DMS114 treated with DMSO at 0.1 percent for 48 hours (cell line): ENCODE data around the gene HRC.
"Not testable (repeated sequence)": the region's sequence is repeated elsewhere in the genome, so short reads cannot be mapped to it uniquely, and the experiment has no call there.

Experiments used
- DNase-seq: peaks from one replicate; lab custom pipeline; 2025; ENCODE audit not compliant: unreplicated experiment; lab: John Stamatoyannopoulos, UW

HRC gene

DNA sequence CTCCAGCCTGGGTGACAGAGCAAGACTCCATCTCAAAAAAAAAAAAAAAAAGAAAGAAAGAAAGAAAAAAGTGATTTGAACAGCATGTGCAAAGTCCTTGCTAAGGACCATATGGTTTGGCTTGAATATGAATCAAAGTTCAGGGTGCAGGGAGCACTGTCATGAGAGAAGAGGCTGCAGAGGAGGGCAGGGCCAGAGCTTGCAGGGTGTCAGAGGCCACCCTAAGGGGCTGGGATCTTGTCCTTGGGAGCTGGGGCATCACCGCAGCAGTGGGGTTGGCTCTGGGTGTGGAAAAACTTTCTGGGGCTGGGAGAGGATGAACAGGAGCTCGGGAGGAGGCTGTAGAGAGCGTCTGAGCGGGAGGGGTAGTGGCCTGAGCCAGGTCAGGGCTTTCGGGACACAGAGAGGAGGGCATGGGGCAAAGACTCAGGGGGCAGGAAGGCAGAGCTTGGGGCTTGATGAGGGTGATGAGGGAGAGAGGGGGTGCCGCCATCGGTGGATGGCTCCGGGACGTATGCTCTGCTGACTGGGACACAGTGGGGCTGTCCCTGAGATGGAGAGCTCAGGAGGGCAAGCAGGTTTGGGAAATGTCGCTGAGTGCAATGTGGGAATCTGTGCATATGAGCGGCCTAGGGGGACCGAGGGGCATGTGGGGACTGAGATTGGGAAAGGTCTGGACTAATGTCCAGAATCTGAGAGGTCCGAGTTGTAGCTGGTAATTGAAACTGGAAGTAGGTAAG lies 5.4 kb upstream of the HRC start:
- DNase-seq = no peak

DNA sequence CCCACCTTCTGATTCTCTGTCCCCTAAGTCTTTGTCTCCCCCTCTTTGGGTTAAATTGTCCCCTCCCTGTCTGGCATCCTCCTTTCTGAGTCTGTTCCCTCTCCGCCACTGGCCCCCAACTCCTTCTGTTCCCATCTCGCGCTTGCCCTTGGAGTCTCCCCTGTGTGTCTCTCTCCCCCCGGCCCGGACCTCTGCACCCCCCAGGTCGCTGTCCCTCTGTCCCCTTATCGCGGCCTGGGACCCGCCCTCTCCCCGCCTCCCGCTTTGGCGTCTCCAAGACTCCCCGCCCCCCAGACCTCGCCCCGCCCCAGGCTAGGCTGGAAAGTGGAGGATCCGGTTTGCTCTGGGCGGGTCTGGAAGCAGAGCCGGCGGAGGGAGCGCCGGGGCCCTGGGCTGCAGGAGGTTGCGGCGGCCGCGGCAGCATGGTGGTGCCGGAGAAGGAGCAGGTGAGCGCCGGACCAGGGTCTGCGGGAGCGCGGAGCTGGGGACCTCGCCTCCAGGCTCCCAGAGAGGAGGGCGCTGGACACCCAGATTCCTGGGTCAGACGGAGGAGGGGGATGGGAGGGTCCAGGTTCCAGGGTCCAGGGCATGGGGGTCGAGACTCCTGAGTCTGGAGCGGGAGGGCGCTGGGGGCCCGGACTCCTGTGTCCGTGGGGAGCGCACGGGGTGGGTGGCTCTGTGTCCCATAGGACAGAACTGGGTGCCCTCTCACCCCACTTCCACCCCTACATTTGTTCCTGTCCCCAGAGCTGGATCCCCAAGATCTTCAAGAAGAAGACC lies 2.4 kb upstream of the HRC start, which contains the start of gene TRPM4:
TRPM4 (plus strand) TSS at position 348 of the 780 bp plus-strand sequence; CDS start at position 423, 75 bp downstream.
- DNase-seq = peak; percentile 40

DNA sequence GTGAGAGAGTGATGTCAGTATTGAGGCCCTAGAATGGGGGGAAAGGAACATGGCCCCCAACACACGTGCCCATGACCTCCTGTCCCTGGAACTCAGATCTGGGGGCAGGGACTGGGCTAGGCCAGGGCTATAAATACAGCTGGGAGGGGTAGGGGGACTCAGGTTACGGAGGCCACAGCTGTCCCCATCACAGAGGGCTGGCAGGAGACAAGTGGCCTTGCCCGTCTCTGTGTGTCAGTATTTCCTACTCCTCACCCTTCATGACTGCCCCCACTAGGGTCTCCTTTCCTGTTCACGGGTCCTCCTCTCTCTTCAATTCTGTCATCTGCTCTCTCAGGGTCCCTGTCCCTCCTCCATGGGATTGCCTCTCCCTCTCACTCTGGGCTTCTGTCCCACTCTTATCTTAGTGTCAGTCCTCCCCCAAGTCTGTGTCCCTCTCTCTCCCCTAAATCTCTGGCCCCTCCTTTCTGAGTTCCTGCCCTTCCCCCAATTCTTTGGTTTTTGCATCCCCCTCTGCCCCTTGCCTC lies 687 bp upstream of the HRC start:
- DNase-seq = no peak

DNA sequence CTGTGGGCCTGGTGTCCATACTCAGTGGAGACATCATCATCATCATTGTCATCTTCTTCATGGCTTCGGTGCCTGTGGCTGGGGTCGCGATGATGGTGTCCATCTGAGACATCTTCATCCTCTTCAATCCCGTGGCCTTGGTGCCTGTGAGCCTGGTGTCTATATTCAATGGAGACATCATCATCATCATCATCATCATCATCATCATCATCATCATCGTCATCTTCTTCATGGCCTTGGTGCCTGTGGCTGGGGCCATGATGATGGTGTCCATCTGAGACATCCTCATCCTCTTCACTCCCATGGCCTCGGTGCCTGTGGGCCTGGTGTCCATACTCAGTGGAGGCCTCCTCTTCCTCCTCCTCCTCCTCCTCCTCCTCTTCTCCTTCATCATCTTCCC lies 917 bp downstream of the HRC start:
- no peak for DNase-seq

DNA sequence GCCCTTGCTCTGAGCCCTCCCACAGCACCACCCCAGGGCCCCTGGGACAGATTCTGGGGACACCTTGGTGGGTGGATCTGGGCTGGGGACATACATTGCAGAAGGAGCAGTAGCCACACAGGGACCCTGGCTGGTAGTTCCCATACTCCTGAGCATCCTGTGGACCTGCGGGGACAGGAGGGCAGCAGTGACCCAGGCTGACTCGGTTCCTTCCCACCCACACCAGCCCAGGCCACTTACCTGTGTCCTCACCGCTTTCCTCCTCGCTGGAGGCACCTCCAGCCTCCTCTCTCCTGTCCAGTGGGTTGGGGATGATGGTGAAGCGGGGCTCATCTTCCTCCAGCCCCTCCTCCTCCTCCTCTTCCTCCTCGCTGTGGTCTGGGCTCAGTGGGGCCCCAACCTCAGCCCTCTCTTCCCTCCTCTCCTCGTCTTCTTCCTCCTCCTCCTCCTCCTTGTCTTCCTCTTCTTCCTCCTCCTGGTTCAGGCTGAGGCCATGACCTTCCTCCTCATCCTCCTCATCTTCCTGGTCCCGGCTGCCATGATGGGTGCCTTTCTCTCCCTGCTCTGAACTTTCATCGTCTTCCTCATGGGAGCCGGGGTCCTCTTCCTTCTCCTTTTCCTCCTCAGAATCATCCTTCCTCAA lies 1.9 kb downstream of the HRC start:
- no peak for DNase-seq

DNA sequence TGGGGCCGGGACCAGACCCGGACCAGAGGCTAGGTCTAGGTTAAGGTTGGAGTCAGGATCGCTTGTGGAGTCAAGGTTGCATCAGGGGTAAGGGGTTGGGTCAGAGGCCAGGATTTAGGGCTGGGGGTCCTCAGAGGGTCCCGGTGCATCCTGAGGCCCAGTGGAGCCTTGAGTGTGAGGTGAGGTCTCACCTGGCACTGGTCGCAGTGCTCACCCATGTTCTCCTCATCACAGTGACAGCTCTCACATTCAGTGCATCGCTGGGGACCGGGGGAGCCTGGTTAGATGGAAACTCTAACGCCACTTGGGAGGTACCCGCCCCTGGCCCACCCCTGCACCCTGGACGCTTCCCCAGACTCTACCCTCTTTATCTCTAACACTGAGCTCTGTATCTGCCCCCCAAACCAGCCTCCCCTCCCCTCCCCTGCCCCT lies 3.1 kb downstream of the HRC start:
- DNase-seq = no peak

DNA sequence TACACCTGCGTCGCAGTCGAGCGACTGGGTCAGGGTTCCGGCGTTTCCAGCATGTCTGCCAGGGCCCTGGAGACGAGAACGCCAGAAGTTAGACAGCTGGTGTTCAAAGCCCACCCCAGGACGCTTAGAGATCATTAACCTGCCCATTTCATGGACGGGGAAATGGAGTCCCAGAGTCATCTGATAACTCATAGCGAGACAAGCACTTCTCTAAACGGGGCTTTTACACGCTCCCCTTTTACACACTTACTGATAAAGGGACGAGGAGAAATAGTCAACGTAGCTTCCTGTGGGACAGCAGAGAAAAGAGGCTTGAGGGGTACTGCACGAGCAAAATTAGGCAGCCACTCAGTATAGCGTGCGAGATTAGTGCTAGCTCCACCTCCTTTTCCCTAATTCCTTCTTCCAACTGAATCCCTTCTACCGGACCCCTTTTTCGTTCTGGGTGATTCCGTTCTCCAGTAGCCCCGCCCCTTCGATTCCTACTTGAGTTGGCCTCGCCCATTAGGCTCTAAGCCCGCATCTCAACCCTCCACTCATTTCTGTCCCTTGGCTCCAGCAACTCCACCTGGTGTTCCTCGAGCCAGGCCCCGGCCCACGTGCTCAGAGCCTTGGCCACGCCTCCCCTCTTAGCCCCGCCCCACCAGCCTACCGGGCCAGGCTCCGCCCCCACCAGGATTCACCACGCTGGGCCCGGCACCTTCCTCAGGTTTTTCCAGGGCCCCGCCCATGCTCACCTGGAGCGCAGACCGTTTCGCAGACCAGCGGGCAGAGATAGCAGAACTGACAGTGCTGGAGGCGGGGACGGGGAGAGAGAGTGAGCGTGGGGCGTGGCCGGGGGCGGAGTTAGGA lies 3.7 kb downstream of the HRC start:
- peak; percentile 19 for DNase-seq

DNA sequence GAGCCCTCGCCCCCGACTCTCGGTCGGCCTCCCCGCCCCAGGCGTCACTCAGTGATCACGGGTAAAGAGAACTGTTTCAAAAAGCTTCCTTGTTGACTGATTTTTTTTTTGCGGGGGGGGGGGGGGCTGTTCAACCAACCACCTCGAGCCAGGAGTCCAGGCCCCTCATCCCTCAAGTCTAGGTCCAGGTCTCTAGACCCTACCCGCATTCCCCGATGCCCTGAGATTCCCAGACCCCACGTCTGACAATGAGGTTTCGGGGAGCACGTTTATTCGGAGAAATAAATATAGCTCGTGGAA lies 4.3 kb downstream of the HRC start:
- DNase-seq = no peak

DNA sequence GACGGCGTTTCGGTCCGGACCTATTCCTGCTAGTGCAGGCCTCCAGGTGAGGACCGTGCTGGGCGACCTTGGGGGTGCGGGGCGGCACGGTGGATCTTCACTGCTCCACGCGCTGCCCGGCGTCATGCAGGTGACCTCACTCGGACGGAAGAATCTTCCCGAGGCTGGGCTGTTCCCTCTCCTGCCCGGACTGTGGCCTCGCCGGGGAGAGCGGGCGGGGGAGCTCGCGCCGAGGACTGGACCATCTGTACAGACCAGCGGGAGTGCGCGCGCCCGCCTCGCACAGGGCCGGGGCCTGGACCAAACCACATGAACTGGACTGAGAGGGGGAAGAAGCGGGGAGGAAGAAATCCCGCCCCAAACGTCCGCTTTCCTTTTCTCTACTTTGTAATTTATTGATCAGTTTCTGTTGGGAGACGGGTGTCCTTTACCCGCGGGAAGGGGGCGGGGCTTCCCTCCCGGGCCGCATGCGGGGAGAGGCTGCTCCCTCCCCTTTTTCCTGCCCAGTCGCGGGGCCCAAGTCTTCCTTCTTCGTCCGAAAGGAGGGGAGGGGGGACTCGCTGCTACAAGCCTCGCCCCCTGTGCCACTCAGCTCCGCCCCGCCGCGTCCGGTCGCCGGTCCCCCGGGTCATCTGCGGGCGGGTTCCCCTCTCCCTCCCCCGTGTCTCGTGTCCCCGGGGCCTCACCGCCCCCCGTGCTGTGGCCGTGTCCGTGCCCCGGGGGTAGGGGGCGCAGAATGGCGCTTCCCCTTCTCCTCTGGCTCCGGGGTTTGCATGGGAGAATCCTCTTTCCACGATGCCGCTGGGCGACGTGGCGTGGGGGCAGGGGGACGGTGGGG lies 4.9 kb downstream of the HRC start:
- DNase-seq = peak; percentile 69

DNA sequence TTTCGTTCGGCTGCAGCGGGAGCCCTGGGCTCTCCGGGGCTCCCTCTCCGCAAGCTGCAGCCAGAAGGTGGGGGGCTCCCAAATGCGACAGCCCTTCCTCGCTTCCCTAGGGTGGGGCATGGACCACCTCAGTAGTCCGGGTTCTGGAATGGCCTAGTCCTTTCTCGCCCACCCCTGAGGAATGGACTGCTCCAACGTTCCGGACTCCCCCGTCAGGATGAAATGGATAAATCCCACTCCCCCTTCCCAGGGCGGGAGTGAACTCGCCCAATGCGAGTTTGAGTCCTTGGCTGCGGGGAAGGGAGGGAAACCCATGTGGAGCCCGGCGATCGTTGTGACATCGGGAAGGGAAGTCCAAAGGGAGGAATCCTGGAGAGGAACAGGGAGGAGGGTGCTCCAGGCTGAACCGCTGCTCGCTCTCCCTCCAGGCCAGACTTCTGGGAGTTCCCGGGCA lies 5.5 kb downstream of the HRC start:
- DNase-seq = no peak

DNA sequence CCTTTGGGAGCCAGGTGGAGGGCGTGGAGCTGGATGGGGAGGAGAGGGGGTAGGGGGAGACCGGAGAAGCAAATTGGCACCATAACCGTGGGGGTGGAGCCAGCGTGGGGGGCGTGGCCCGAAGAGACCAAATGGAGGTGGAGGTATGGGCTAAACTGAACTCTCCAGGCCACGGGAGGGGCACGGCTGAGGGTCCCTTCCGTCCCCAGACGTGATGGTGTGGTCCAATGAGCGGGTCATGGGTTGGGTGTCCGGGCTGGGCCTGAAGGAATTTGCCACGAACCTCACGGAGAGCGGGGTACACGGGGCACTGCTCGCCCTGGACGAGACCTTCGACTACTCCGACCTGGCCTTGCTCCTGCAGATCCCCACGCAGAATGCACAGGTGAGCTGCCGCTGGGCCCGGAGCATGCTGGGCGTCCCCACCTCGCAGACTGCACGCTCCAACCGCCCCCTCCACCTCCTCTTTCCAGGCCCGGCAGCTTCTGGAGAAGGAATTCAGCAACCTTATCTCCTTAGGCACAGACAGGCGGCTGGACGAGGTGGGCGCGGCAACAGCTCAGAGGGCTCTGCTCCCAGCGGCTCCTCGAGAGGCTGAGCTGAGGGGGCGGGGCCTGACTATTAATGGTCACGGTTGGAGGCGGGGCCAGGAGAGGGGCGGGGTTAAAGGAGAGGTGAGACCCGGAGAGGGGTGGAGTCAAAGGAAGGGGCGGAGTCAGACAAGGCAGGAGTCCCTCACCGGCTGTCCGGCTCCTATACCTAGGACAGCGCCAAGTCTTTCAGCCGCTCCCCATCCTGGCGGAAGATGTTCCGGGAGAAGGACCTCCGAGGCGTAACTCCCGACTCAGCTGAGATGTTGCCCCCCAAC lies 6.2 kb downstream of the HRC start:
- DNase-seq = peak; percentile 79

DNA sequence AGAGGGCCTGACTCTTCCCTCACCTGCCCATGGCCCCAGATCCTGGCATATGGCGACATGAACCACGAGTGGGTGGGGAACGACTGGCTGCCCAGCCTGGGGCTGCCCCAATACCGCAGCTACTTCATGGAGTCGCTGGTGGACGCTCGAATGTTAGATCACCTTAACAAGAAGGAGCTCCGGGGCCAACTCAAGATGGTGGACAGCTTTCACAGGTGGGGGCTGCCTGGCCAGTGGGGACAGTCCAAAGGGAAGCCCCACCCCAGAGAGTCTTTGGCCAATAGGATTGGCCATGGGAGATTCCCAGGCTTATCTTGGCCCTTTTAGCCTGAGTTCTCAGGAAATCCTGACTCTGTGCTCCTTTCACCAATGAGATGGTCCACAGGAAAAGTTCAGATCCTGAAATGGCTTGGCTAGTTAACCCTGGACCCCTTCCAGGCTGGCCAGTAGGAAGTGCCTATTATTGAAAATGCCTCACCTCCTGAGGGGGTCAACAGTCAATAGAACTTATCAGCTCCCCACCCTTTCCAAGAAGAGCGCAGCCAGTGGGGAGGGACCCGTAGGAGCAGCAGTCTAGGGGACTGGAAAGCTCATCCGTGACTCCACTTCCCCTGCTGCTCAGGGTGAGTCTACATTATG lies 7.0 kb downstream of the HRC start:
- DNase-seq = no peak

DNA sequence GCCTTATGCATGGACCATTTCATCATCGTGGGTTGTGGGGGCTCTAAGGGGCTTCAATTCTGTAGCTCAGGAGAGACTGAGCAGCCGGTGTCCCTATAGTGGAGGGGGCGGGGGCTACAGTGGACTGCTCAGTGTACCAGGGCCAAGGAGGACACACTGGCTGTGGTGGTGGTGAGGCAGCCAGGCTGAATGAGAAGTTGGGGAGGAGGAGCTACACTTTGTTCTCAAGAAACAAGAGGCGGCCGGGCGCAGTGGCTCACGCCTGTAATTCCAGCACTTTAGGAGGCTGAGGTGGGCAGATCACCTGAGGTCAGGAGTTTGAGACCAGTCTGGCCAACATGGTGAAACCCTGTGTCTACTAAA lies 8.8 kb downstream of the HRC start:
- not testable (repeated sequence) for DNase-seq

DNA sequence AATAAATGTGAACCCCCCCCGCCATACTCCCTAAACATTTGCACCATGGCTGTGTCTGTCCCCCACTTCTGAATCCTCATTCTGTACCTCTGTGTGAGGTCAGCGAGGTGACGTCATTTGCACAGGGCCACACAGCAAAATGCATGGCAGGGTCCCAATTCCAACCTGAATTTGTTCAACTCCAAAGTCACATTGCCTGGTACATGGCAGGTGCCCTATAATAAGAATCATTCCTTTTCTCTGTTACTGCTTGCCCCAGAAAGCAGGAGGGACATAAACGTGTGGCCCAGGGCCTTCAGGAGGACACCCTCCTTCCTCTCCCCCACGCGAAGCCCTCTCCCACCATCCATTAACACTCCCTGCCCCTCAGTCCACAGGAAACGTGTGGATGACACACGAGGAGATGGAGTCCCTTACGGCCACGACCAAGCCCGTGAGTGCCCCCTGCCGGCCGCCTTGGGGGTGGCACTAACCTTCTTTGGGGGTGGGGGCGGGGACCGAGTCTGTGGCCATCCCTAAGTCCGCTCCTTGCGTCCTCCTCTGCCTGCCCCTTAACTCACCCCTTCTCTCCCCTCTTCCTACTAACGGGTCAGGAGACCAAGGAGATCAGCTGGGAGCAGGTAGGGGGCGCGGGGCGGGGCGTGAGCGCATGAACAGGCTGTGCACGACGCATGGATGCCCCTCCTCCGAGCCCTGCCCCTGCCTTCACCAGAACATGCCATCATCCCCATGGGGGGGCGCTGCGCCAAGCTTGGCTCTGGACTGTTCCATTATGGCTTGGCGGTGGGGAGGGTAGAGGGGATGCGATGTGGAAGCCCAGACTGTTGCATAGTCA lies 9.4 kb downstream of the HRC start:
- DNase-seq = no peak

DNA sequence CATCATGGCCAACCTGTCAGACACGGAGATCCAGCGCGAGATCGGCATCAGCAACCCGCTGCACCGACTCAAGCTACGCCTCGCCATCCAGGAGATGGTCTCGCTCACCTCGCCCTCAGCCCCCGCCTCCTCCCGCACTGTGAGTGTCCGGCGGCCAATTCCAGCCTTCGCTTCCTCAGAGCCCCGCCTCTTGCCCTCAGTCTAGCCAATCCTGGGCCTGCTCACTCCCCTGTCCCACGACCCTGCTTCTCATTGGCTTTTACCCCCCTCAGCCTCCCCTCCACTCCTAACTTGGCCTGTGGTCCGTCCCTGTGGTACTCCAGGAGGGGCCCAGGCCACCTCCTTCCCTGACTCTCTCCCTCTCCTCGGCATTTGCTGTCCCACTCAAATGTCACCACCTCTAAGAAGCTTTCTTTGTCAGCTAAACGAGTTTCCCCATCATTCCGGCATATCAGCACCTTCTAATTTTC lies 12.3 kb downstream of the HRC start:
- no peak for DNase-seq

DNA sequence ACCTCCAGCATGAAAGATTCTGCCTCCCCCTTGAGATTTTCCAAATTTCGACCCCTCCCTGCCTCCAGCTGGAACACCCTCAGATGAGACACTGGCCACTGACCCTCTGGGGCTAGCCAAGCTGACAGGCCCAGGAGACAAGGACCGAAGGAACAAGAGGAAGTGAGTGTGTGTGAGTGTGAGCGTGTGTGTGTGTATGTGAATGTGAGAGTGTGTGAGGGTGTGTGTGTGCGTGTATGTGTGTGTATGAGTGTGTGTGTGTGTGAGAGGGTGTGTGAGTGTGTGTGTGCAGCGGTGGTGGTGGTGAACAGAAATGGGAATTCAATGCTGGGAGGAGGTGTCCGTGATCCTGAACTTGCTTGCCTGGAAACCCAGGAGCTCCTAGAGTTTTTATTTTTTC lies 13.8 kb downstream of the HRC start:
- DNase-seq = no peak

DNA sequence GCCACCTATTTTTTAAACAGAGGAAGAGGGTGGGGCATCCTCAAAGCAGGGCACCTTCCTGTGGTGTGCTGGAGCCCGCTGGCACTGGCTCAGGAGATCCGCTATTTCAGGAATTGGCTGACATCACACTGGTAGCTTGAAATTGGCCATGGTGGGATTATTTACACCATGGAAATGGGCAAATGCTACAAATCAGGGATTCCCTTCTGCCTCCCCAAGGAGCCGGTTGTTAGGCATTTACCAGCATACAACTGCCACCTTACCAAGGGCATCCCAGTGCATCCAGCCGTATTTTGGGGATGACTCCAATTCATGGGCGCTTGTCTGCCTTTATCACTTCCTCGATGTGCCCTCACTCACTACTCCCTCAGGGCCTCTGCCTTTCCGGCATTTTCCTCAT lies 14.2 kb downstream of the HRC start:
- no peak for DNase-seq

DNA sequence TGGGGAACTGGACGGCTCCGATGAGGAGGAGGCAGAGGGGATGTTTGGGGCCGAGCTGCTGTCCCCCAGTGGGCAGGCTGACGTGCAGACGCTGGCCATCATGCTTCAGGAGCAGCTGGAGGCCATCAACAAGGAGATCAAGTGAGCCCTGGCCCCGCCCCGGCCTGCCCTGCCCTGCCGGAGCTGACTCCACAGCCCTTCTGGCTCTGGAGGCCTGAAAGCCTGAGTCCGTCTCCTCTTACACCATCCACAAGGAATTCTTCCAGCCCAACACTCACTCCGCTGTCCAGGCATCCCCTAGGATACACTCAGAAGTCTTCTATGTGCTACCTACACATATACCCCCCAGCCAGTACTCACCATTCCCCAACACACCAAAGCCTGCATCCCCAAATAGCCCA lies 18.4 kb downstream of the HRC start:
- no peak for DNase-seq
